22Rv1 (cell line): Measurements from ENCODE around the gene COTL1.

Source experiments
- H3K27ac ChIP-seq: fragments of 450-650 bp; 2 replicates; pipeline ENCODE4 v1.5.1; 2017
- ZFX ChIP-seq: fragments of 450-650 bp; IDR thresholded peaks from 2 replicates; pipeline ENCODE4 v1.6.1; 2017; ENCODE audit warnings: antibody characterized with exemption, borderline replicate concordance
- TF ChIP-seq, protein P1 (sequence below): fragments of 450-650 bp; IDR thresholded peaks from 2 replicates; pipeline ENCODE4 v1.5.1; 2017; ENCODE audit warnings: mild to moderate bottlenecking

The COTL1 gene, protein sequence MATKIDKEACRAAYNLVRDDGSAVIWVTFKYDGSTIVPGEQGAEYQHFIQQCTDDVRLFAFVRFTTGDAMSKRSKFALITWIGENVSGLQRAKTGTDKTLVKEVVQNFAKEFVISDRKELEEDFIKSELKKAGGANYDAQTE

DNA sequence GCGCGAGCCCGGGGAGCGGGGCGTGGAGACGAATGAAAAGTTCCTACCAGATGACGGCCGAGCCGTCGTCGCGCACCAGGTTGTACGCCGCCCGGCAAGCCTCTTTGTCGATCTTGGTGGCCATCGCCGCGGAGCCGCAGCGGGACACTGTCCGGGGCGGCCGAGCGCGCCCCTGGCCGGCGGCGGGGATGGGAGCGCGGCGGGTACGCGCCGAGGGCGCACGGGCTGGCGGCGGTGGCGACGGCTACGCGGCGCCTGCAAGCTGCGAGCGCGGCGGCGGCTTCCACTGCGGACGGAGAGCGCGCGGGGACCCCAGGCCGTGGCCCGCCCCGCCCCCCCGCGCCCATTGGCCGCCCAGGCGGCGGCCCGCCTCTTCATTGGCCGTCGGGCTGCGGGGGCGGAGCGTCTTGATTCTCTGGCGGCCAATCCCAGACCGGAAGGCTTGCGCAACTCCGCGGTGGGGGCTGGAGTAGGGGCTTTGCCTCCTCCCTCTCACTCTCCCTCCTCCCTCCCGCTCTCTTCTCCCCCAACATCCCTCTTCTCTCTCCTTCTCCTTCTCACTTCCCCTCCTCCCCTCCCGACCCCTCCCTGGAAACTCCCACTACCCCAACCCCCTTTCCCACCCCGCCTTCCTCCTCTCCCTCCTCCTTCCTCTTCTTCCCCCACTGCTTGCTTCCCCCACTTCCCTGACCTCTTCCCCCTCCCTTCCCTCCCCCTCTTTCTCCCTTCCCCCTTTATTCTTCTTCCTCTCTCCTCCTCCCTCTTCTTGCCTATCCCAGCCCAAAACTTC, at the start of gene COTL1:
TSS of gene COTL1 (minus strand) at position 288 of the 790 bp plus-strand sequence. CDS start at position 124, 164 bp downstream.
- H3K27ac ChIP-seq, result no peak within 1 kb of the TSS

DNA sequence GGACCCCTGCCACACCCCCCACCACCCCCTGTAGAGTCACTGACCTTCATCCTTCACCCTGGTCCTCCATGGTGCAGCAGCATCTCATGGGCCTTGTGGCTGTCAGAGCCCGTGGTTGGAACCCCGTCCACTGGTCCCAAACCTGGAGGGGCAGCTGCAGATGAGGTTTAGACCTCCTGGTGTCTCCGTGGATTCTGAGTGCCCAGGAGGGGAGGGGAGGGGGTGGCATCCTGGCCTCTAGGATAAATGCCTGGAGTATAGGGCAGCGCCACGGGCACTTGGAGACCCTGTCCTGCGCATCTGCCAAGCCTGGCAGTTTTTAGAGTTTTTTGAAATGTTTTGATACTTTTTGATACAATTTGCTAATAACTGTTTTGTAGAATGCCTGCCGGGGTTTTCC, 48.0 kb upstream of the COTL1 start:
- no peak overlapping the region for H3K27ac ChIP-seq
- TF ChIP-seq, protein P1, sequence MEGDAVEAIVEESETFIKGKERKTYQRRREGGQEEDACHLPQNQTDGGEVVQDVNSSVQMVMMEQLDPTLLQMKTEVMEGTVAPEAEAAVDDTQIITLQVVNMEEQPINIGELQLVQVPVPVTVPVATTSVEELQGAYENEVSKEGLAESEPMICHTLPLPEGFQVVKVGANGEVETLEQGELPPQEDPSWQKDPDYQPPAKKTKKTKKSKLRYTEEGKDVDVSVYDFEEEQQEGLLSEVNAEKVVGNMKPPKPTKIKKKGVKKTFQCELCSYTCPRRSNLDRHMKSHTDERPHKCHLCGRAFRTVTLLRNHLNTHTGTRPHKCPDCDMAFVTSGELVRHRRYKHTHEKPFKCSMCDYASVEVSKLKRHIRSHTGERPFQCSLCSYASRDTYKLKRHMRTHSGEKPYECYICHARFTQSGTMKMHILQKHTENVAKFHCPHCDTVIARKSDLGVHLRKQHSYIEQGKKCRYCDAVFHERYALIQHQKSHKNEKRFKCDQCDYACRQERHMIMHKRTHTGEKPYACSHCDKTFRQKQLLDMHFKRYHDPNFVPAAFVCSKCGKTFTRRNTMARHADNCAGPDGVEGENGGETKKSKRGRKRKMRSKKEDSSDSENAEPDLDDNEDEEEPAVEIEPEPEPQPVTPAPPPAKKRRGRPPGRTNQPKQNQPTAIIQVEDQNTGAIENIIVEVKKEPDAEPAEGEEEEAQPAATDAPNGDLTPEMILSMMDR, result no peak
- no peak for TF ChIP-seq ZFX

More for the DNA sequence above, at the start of gene COTL1:
- no peak for TF ChIP-seq ZFX
- TF ChIP-seq, protein P1, result 0 out of 2 replicates have a peak, but pooled peaks have one; percentile 7

DNA sequence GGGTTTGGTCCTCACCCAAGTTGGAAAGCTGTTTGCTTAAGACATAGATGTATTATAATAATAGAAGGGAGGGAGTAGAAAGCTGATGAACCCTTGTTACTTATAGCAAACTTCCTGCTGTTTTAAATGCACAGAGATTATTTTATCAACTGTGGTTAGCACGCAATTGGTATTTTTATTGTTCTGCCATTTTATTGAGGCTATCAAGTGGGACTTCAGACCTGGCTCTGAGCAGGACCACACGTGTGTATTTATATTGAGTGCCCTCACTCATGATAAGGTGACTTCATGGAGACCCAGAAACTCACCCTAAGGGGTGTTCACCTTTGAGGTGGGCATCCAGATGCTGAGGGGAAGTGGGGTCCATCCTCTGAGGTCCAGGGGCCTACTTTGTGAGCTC, 47.5 kb upstream of the COTL1 start:
- H3K27ac ChIP-seq, result no peak overlapping the region
- TF ChIP-seq ZFX, result no peak
- TF ChIP-seq, protein P1, result no peak

DNA sequence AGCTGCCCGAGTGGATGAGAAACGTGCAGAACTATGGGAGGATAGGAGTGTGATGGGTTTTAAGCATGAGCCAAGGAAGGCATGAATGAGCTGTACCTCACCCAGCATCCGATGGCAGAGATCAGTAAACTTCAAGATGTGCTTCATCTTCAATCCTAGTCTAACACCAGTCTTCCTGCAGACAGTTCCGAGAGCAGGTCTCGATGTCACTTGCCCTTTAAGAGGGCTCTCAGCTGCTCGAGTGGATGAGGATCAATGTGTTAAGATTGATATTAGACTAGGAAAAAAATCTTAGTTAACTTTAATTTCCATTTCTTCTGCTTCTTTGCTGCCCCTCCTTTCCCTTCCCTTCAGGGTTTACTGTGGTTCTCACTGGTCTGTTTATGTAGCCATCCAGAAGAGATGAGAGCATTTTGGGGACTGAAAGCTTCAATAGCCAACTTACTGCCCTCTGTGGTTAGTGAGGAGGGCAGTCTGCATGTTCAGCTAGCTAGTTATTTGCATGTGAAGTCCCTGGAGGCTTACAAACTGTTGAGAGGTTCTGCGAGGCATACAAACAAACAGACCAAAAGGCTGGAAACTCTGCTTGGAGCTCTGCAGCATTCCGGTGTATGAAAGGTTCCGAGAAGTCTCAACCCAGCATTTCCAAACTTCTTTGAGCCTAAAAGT, 45.7 kb upstream of the COTL1 start:
- H3K27ac ChIP-seq, result no peak overlapping the region
- no peak for TF ChIP-seq ZFX
- TF ChIP-seq, protein P1, result no peak

DNA sequence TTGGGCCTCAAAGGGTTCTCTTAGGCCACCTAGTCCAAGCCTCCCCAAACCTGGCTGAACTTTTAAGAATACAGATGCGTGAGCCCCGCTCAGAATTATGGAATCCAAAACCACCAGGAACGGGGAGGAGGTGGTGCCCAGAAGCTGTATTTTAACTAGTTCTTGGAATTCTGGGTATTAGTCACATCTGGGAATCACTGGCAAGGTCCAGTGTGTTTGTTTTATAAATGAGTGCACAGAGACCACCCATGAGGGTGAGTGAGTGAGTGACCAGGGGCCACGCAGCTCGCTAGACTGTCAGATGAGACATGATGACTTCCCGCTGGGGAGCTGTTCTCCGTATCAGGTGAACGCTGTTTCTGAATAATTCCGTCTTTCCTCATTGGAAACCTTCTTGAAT, 44.6 kb upstream of the COTL1 start:
- no peak overlapping the region for H3K27ac ChIP-seq
- TF ChIP-seq ZFX, result no peak
- TF ChIP-seq, protein P1, result no peak

DNA sequence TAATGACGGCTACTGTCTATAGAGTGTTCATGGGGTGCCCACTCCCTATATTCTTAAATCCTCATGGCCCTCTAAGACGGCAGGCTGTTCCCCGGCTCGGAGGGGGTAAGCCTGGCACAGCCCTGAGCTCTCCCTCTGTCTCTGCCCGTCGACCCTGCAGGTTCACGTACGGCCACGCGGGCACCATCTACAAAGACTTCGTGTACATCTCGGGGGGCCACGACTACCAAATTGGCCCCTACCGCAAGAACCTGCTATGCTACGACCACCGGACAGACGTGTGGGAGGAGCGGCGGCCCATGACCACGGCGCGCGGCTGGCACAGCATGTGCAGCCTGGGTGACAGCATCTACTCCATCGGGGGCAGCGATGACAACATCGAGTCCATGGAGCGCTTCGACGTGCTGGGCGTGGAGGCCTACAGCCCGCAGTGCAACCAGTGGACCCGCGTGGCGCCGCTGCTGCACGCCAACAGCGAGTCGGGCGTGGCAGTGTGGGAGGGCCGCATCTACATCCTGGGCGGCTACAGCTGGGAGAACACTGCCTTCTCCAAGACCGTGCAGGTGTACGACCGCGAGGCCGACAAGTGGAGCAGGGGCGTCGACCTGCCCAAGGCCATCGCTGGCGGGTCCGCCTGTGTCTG, 43.7 kb upstream of the COTL1 start:
- TF ChIP-seq, protein P1, result no peak
- no peak for TF ChIP-seq ZFX
- H3K27ac ChIP-seq, result no peak overlapping the region
